GM13977 (cell line): Measurements from ENCODE around the gene TAL1.

Source experiments
- DNase-seq: peaks from one replicate; pipeline ENCODE4 v3.0.0; 2012; ENCODE audit warnings: low spot score
- CTCF ChIP-seq: IDR thresholded peaks from 2 replicates; pipeline ENCODE4 v1.5.1; 2012; ENCODE audit warnings: mild to moderate bottlenecking, control low read depth; ENCODE audit not compliant: insufficient read depth; ENCODE audit errors: extremely low read depth, missing control alignments
- in situ Hi-C: fragments of 300-500 bp; cut with MboI; formaldehyde crosslinking; loops from one replicate; pipeline ENCODE4 v1.12.0; 2022; ENCODE audit warnings: low sequenced_read_pairs, low pct_unique_long_range_greater_than_20kb, mixed read lengths, inconsistent platforms; ENCODE audit not compliant: unreplicated experiment

The TAL1 gene

GRCh38 chr1:47187231-47187925 lies 44.6 kb downstream of the TAL1 start:
- no peak for TF ChIP-seq CTCF
- DNase-seq: no peak
- in situ Hi-C loops: loop anchor here (25.0 kb wide), 1 partner anchor 525 kb away; no protein-coding TSS in a partner anchor

DNA sequence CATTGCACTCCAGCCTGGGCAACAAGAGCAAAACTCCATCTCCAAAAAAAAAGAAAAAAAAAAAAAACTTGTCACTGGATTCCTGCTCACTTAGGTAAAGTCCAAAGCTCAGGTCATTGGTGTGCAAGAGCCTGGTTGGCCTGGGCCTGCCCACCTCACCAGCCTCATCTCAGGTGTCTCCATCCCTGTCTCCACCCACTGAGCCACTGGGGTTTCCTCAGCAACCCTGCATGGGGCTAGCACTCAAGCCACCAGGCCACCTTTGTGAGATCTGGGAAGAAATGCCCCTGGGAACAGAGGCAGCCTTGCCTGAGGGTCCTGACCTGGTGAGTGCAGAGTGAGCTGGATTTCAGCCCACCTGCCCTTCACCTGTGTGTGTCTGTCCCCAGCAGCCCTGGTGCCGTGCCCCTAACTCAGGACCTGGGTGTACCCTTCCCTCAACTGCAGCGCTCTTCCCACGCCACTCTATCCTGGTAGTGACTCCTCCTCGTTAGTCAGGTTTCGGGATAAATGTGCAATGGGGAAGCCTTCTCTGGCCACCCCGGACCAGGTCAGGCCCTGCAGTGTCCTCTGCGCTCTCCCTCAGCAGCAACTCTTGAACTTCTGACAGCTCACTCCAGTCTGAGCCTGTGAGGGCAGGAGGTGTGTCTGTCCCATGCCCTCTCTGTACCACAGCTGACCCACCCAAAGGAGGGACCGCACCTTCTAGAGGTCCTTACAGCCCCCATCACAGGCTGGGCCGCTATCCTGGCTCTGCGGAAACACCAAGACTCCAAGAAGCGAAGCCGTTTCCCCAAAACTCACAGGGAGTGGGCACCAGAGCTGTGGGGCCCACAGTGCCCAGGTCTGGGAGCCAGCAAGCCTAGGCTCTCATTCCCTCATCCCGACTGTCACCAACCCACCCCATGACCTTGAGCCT lies 45.5 kb downstream of the TAL1 start:
- no peak for TF ChIP-seq CTCF
- DNase-seq: no peak
- in situ Hi-C loops: loop anchor here (25.0 kb wide), 1 partner anchor 526 kb away; no protein-coding TSS in a partner anchor

- TF ChIP-seq CTCF: no peak
These were observed 47.0 kb downstream of the TAL1 start for GRCh38 chr1:47184822-47185677.

DNA sequence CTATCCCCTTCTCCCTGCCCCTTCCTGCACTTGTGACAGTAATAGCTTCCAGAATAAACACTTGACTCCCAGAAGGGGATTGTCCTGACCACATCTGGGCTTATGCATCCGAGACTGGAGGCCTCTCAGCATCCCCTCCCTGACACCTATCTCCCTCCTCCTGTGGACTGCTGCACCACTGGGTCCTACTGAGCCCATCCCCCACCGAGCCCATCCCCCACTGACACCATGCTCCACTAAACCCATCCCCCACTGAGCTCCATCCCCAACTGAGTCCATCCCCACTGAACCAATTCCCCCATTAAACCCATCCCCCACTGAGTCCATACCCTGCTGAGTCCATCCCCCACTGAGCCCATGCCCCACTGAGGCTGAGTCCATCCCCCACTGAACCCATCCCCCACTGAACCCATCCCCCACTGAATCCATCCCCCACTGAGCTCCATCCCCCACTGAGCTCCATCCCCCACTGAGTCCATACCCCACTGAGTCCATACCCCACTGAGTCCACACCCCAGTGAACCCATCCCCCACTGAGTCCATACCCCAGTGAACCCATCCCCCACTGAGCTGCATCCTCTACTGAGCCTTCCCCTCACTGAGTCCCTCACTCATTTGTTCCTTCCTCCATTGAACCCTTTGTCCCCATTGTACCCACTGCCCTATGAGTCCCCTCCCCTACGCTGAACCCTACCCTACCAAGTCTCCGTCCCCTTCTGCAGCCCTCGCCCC lies 47.8 kb downstream of the TAL1 start:
- DNase-seq: no peak
- TF ChIP-seq CTCF: no peak

More at GRCh38 chr1:47184822-47185677, 47.0 kb downstream of the TAL1 start:
- in situ Hi-C loops: loop anchor here (25.0 kb wide), 1 partner anchor 527 kb away; no protein-coding TSS in a partner anchor
- no peak for DNase-seq

DNA sequence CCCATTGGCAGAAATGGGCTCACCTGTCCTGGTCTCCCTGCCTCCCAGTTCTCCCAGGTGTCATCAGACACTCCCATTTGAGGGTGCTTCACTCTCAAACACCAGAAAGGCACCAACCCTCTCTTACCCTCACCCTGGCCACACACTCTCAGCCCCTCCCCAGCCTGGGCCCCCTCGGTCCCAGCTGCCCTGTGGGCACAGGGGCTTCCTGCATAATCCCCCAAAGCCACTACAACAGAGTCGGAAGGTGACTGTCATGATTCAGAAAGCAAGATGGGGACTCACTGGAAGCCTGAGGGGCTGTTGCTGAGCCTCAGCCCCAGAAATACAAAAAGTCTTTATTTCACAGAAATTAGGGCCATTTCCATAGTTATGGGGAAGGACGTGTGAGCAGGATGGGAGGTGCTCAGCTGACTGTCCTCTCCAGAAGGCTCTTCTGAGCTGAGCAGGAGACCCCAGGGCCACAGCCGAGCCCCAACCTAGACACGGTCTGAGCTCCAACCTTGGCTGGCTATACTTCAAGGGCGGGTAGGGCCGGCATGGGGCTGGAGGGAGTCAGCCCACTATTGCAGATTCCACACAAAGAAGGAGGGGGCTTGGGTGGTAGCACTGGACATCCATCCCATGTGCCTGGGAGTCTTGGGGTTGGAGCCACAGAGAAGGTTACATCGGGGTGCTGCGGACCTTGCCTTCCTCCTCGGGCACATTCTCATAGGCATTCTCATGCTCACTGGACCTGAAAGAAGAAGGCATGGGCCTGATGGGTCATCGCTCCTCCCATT lies 48.5 kb downstream of the TAL1 start:
- in situ Hi-C loops: loop anchor here (25.0 kb wide), 1 partner anchor 529 kb away; no protein-coding TSS in a partner anchor
- TF ChIP-seq CTCF: no peak
- DNase-seq: no peak

More for the DNA sequence above, 47.8 kb downstream of the TAL1 start:
- in situ Hi-C loops: loop anchor here (25.0 kb wide), 1 partner anchor 528 kb away; no protein-coding TSS in a partner anchor
